Astrocyte of the cerebellum (primary cell): Measurements from ENCODE around the gene FAM210B.

ENCODE experiments used
- DNase-seq: peaks from one replicate; pipeline ENCODE4 v3.0.0-alpha.2; 2011; ENCODE audit warnings: low read depth
- H3K4me3 ChIP-seq: 2 replicates; pipeline ENCODE4 v1.5.1; 2011; ENCODE audit warnings: mild to moderate bottlenecking, low read depth, low read length, moderate library complexity
- in situ Hi-C: cut with HindIII; loops from 2 replicates; pipeline ENCODE4 v1.10.0; 2017; ENCODE audit warnings: low sequenced_read_pairs
- TF ChIP-seq, protein P1 (sequence below): IDR thresholded peaks from 2 replicates; pipeline ENCODE4 v1.5.1; 2012; ENCODE audit warnings: low read length, low read depth, moderate library complexity, mild to moderate bottlenecking; ENCODE audit errors: missing control alignments

Gene FAM210B

DNA sequence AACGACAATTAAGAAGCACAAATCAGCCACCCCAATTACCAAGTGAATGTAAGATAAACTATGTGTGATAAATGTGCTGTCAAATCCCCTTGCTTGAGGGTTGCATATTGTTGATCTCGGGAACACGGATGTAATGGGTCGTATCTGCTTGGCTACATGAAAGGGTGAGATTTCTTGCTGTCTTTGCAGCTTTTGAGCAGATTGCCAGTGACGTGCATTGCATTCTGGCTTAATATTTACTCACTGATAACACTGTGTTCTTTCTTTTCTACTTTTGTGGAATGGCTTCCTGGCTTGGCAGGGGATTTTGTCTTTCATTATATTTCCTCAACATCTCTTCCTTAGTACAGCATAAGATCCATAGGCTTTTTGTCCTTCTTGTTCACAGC lies 10.5 kb upstream of the FAM210B start:
- DNase-seq, result no peak
- TF ChIP-seq, protein P1, sequence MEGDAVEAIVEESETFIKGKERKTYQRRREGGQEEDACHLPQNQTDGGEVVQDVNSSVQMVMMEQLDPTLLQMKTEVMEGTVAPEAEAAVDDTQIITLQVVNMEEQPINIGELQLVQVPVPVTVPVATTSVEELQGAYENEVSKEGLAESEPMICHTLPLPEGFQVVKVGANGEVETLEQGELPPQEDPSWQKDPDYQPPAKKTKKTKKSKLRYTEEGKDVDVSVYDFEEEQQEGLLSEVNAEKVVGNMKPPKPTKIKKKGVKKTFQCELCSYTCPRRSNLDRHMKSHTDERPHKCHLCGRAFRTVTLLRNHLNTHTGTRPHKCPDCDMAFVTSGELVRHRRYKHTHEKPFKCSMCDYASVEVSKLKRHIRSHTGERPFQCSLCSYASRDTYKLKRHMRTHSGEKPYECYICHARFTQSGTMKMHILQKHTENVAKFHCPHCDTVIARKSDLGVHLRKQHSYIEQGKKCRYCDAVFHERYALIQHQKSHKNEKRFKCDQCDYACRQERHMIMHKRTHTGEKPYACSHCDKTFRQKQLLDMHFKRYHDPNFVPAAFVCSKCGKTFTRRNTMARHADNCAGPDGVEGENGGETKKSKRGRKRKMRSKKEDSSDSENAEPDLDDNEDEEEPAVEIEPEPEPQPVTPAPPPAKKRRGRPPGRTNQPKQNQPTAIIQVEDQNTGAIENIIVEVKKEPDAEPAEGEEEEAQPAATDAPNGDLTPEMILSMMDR, result no peak
- H3K4me3 ChIP-seq, result no peak overlapping the region
- in situ Hi-C loops, result no loop called here

DNA sequence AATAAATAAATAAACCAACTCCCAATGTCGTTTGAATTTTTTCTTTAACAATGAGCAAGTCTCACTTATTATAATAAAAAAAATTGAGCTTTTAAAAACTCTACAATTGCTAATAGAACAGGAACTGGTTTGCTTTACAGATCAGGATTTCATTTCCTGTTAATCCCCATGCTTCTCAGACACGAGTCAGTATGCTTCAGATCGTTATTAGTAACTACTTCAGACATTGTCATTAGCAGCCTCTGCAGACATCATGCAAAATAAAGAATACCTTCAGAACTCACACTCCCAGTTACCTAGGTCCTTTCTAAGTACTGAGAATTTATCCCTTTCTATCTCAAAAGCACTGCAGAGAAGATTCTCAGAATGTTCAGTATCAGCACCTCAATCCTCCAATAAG lies 10.0 kb upstream of the FAM210B start:
- TF ChIP-seq, protein P1, result no peak
- DNase-seq, result no peak
- in situ Hi-C loops, result no loop called here
- H3K4me3 ChIP-seq, result no peak overlapping the region

DNA sequence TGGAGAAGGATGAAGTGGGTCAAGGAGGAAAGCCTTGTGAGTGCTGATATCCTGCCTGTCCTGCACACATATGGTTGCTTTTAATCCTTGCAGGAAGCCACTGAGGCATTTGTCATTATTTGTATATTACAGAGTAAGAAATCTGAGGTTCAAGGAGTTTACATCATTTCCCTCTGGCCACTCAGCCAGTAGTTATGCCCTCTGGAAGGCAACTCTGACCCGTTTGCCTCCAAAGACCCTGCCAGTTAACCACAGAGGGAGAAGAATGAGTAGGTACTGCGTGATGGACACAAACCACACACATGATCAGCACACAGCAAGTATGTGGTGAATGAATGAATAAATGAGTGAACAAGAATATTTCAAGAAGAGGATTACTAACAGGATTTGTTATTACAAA lies 7.9 kb upstream of the FAM210B start:
- TF ChIP-seq, protein P1, result no peak
- no peak for DNase-seq
- in situ Hi-C loops, result no loop called here
- H3K4me3 ChIP-seq, result no peak overlapping the region

DNA sequence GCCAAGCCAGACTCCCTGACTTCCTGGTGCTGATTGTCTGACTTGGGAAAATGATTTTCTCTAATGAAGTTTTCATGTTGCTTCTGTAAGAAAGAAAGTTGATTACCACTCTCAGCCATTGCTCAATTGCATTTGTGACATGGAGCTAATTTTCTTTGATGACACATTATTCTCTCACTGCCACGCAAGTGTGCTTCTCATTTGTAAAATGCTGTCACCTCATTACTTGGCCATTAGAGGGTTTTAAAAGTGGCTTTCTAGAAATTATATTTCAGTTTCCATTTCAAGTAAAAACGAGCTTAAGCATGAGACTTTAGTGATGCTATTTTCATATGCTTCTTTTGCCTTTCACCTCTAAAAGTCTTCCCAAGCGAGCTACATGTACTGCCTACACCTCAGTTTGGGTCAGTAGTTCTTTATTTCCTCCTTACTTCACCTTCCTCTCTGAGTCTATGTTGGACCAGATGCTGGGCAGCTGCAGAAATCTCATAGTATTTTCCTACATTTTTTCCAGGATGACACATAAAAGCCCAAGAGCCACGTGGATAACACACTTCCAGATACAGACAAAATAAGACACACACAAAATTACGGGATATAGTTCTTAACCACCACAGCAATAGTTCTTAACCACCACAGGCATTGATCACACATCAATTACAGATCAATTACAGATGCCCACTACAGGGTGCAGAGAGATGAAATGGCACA lies 6.3 kb upstream of the FAM210B start:
- DNase-seq, result no peak
- H3K4me3 ChIP-seq, result no peak overlapping the region
- in situ Hi-C loops, result no loop called here
- TF ChIP-seq, protein P1, result no peak

DNA sequence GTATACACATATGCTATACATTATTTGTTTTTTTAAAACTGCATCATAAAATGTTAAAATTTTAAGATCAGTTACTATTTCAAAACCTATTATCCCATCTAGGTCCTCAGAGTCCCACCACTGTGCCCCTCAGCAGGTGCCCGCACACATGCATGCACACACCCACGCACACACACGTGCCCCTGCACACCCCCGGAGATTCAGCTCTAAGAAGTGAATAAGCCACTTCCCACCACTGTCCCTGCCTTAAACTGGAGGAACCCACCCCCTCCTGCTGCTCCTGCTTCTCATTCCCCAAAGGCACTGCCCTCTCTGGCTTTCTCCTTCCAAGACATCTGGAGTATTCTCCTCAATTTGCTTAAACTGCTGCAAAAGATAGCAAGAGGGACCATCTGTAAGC lies 5.4 kb upstream of the FAM210B start:
- no peak for DNase-seq
- H3K4me3 ChIP-seq, result no peak overlapping the region
- TF ChIP-seq, protein P1, result no peak
- in situ Hi-C loops, result no loop called here

DNA sequence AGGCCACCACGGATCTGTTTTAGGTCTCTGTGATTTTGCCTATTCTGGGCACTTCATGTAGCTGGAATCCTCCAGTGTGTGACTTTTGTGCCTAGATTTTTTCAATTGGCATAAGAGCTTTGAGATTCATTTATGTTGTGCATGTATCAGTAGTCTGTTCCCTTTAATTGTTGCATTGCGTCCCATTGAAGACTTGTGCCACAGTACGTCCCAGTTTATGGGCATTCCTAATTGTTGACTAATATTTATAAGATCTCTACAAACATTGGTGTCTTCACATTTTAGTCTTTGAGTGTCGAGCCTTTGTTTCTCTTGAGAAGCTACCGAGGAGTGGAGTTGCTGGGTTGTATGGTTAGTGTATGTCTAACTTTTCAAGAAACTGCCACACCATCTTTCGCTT lies 704 bp upstream of the FAM210B start:
- no peak for DNase-seq
- TF ChIP-seq, protein P1, result no peak
- in situ Hi-C loops, result no loop called here
- H3K4me3 ChIP-seq, result no peak overlapping the region
